GM21515 (cell line): ENCODE measurements around the gene PPIL4.
"Not testable (repeated sequence)": the region's sequence is repeated elsewhere in the genome, so short reads cannot be mapped to it uniquely, and the experiment has no call there.

Source experiments
- ATAC-seq: cut with Tn5 transposase; IDR thresholded peaks from one replicate; pipeline ENCODE4 v1.9.1; 2021; ENCODE audit not compliant: unreplicated experiment

PPIL4 gene

GRCh38 chr6:149462712-149463111, 83.1 kb downstream of the PPIL4 start:
- not testable (repeated sequence) for ATAC-seq

- no peak for ATAC-seq
These were observed 84.2 kb downstream of the PPIL4 start for GRCh38 chr6:149461670-149462069.

GRCh38 chr6:149460249-149460648, 85.6 kb downstream of the PPIL4 start:
- ATAC-seq, result not testable (repeated sequence)

GRCh38 chr6:149459761-149460160, 86.1 kb downstream of the PPIL4 start:
- ATAC-seq, result no peak

- no peak for ATAC-seq
These were observed 87.0 kb downstream of the PPIL4 start for GRCh38 chr6:149458806-149459205.

- ATAC-seq, result no peak
These were observed 87.6 kb downstream of the PPIL4 start for GRCh38 chr6:149458196-149458595.

- no peak for ATAC-seq
These were observed 88.4 kb downstream of the PPIL4 start for GRCh38 chr6:149457316-149457884.

- no peak for ATAC-seq
These were observed 89.4 kb downstream of the PPIL4 start for GRCh38 chr6:149456311-149457021.

- no peak for ATAC-seq
These were observed 90.7 kb downstream of the PPIL4 start for GRCh38 chr6:149455031-149455732.
